Gastroesophageal sphincter (tissue), 4 donors: ENCODE results near the gene LAG3. TPM values are rescaled to one million over a fixed set of nuclear protein-coding genes. Genes with fewer than 3 reads are reported as not detected.

Experiments
- ATAC-seq: fragments of 150-250 bp; one replicate; pipeline ENCODE4 v1.9.1; 2016; ENCODE audit warnings: mild to moderate bottlenecking, moderate library complexity
- H3K27ac ChIP-seq, 4 donors: fragments of 200-600 bp; sonication (generic) in 3 of 4; 1 replicate in 3 of 4; 2 replicates in 1 of 4; pipeline ENCODE4 v1.5.1; 2016 to 2019
- H3K27me3 ChIP-seq: fragments of 200-600 bp; sonication (generic); one replicate; pipeline ENCODE4 v1.5.1; 2019
- H3K36me3 ChIP-seq, 2 donors: fragments of 200-600 bp; sonication (generic); one replicate each; pipeline ENCODE4 v1.5.1; 2019; ENCODE audit warnings: control low read depth in 1 of 2
- H3K4me1 ChIP-seq, 3 donors: fragments of 200-600 bp; sonication (generic); 1 replicate in 2 of 3; 2 replicates in 1 of 3; pipeline ENCODE4 v1.5.1; 2016 to 2019; ENCODE audit warnings: control low read depth in 2 of 3
- H3K4me3 ChIP-seq, 2 donors: fragments of 200-600 bp; sonication (generic); one replicate each; pipeline ENCODE4 v1.5.1; 2019; ENCODE audit warnings: mild to moderate bottlenecking in 1 of 2, moderate library complexity in 1 of 2
- H3K9me3 ChIP-seq, 3 donors: fragments of 200-600 bp; sonication (generic); one replicate each; pipeline ENCODE4 v1.5.1; 2017 to 2019; ENCODE audit warnings: control low read depth in 2 of 3
- CTCF ChIP-seq, 4 experiments: fragments of 200-600 bp in 2 of 4; fragments of 450-650 bp in 2 of 4; sonication (generic) in 1 of 4; IDR thresholded peaks; one replicate each; pipeline ENCODE4 v1.5.1; 2017 to 2019; ENCODE audit warnings: antibody characterized with exemption in 4 of 4, mild to moderate bottlenecking in 2 of 4, moderate library complexity in 2 of 4
- EP300 ChIP-seq: sonication (generic); formaldehyde crosslinking; IDR thresholded peaks from one replicate; pipeline ENCODE4 v1.6.1; 2017; ENCODE audit warnings: antibody characterized with exemption, mild to moderate bottlenecking
- POLR2A ChIP-seq, 2 donors: fragments of 450-650 bp; IDR thresholded peaks; one replicate each; pipeline ENCODE4 v1.6.1; 2017; ENCODE audit warnings: antibody characterized with exemption in 2 of 2, mild to moderate bottlenecking in 2 of 2, moderate library complexity in 1 of 2
- POLR2AphosphoS5 ChIP-seq: sonication (generic); formaldehyde crosslinking; IDR thresholded peaks from one replicate; pipeline ENCODE4 v1.6.1; 2017; ENCODE audit warnings: antibody characterized with exemption
- WGBS, 2 donors: methylation state at CpG; one replicate each; pipeline ENCODE4 v1.1.5; 2018; ENCODE audit warnings: low coverage in 1 of 2; 5-methylcytosine and 5-hydroxymethylcytosine counted together
- total RNA-seq, 4 donors: library from RNA; depleted of rRNA; stranded (reverse); fragments of >200 nt; gene quantifications; one replicate each; pipeline ENCODE4 v1.1.0, GENCODE V29; 2016

LAG3 gene
- total RNA-seq, 4 donors from 2014 or later: 0.30 to 3.0 (median 1.9) TPM

GRCh38 chr12:6725350-6725749, 47.0 kb upstream of the LAG3 start:
- no peak overlapping the region for H3K27ac ChIP-seq
- peaks cover 0 to 16% (median 9%) of the 10 kb centered on the region in 3 donors for H3K4me1 ChIP-seq
- no peak for ATAC-seq
- H3K36me3 ChIP-seq: peaks cover 0 to 46% of the 10 kb centered on the region in 2 donors
- H3K27me3 ChIP-seq: no peaks in the 10 kb centered on the region
- H3K4me3 ChIP-seq: no peak overlapping the region
- no peaks in the 10 kb centered on the region for H3K9me3 ChIP-seq
- TF ChIP-seq CTCF (IDR thresholded peaks at IDR 0.05): no peak
- no peak for TF ChIP-seq POLR2AphosphoS5
- no peak for TF ChIP-seq POLR2A (IDR thresholded peaks at IDR 0.05)
- TF ChIP-seq EP300: no peak
- 87 to 93% methylated on average over 5 to 7 of the region's 7 CpGs for WGBS, 2 donors

- Histone ChIP-seq H3K4me1 (peaks cover 0 to 16% (median 9%) of the 10 kb centered on the region in 3 donors), H3K4me3 (no peak overlapping the region), H3K9me3 (no peaks in the 10 kb centered on the region), H3K27ac (no peak overlapping the region), H3K36me3 (peaks cover 0 to 81% of the 10 kb centered on the region in 2 donors), H3K27me3 (no peaks in the 10 kb centered on the region)
- WGBS, 2 donors: 74% methylated on average over 7 of the region's 18 CpGs; no CpG with 5 or more reads in 1 of the 2 donors
- ATAC-seq: no peak
- TF ChIP-seq POLR2A (IDR thresholded peaks at IDR 0.05) (no peak), EP300 (no peak), CTCF (IDR thresholded peaks at IDR 0.05) (no peak), POLR2AphosphoS5 (no peak)
These were observed 43.1 kb upstream of the LAG3 start for GRCh38 chr12:6729186-6729585.

- Histone ChIP-seq H3K4me3 (no peak overlapping the region), H3K9me3 (no peaks in the 10 kb centered on the region), H3K36me3 (peaks cover 0 to 89% of the 10 kb centered on the region in 2 donors), H3K27ac (no peak overlapping the region), H3K4me1 (peaks cover 0 to 7% (median 2%) of the 10 kb centered on the region in 3 donors), H3K27me3 (no peaks in the 10 kb centered on the region)
- ATAC-seq: no peak
- no peak for TF ChIP-seq POLR2AphosphoS5
- TF ChIP-seq CTCF (IDR thresholded peaks at IDR 0.05): no peak
- no peak for TF ChIP-seq POLR2A (IDR thresholded peaks at IDR 0.05)
- TF ChIP-seq EP300: no peak
- WGBS, 2 donors: 100% methylated on average over 2 of the region's 8 CpGs; no CpG with 5 or more reads in 1 of the 2 donors
These were observed 42.2 kb upstream of the LAG3 start for GRCh38 chr12:6730169-6730568.

GRCh38 chr12:6734506-6735387, 37.6 kb upstream of the LAG3 start:
- Histone ChIP-seq H3K9me3 (no peaks in the 10 kb centered on the region), H3K27ac (peak overlapping the region in 3 of 4 donors; percentile 41 to 66 (median 48)), H3K4me1 (peaks cover 0 to 12% (median 0%) of the 10 kb centered on the region in 3 donors), H3K4me3 (no peak overlapping the region), H3K27me3 (no peaks in the 10 kb centered on the region), H3K36me3 (peaks cover 0 to 49% of the 10 kb centered on the region in 2 donors)
- TF ChIP-seq POLR2AphosphoS5 (no peak), POLR2A (IDR thresholded peaks at IDR 0.05) (no peak), EP300 (no peak)
- 59 to 75% methylated on average over 3 to 8 of the region's 10 CpGs for WGBS, 2 donors
- ATAC-seq: no peak

- H3K27ac ChIP-seq: peak overlapping the region in 3 of 4 donors; percentile 41 to 66 (median 48)
- peaks cover 0 to 12% (median 0%) of the 10 kb centered on the region in 3 donors for H3K4me1 ChIP-seq
- peak in 3 of 4 experiments; percentile 77 to 81 (median 77) for TF ChIP-seq CTCF (IDR thresholded peaks at IDR 0.05)
- no peak for TF ChIP-seq POLR2AphosphoS5
- TF ChIP-seq EP300: no peak
- TF ChIP-seq POLR2A (IDR thresholded peaks at IDR 0.05): no peak
- no peaks in the 10 kb centered on the region for H3K27me3 ChIP-seq
- H3K4me3 ChIP-seq: no peak overlapping the region
- WGBS, 2 donors: 0 to 32% methylated on average over 3 to 8 of the region's 8 CpGs
- peak; percentile 88 for ATAC-seq
- peaks cover 0 to 40% of the 10 kb centered on the region in 2 donors for H3K36me3 ChIP-seq
- no peaks in the 10 kb centered on the region for H3K9me3 ChIP-seq
These were observed 36.7 kb upstream of the LAG3 start for GRCh38 chr12:6735448-6736191.
